ENCODE measurements around the gene MRFAP1L1. TPM values are rescaled to one million over a fixed set of nuclear protein-coding genes. Genes with fewer than 3 reads are reported as not detected.

MRFAP1L1 gene
- total and polyA plus RNA-seq, 4 donors = 46.1 to 75.1 (median 56.3) TPM

GRCh38 chr4:6733358-6734164 lies 23.9 kb upstream of the MRFAP1L1 start:
- WGBS, 2 donors = 83 to 91% methylated on average over 27 of the region's 27 CpGs
- Histone ChIP-seq H3K4me1 (ENCODE audit: control insufficient read depth in 5 of 5, insufficient read depth in 5 of 5, low read length in 5 of 5) (peaks cover 0 to 7% (median 4%) of the 10 kb centered on the region in 5 donors), H3K9ac (ENCODE audit: insufficient read depth in 1 of 2, low read length in 2 of 2) (no peak overlapping the region), H3K27me3 (ENCODE audit: control insufficient read depth in 3 of 3, insufficient read depth in 3 of 3, low read length in 2 of 3) (peaks cover 0 to 7% (median 0%) of the 10 kb centered on the region in 3 donors), H3K36me3 (ENCODE audit: control insufficient read depth in 4 of 4, insufficient read depth in 4 of 4, low read length in 4 of 4) (no peaks in the 10 kb centered on the region), H3K4me3 (no peak overlapping the region), H3K27ac (ENCODE audit: low read depth in 1 of 2, low read length in 1 of 2) (peak overlapping the region in 1 of 2 donors; percentile 46), H3K9me3 (ENCODE audit: control insufficient read depth in 4 of 4, insufficient read depth in 3 of 4, low read length in 3 of 4) (no peaks in the 10 kb centered on the region)
- no peak for ATAC-seq (ENCODE audit: insufficient read depth, low FRiP score)
- DNase-seq = no peak
- TF ChIP-seq, protein P1, sequence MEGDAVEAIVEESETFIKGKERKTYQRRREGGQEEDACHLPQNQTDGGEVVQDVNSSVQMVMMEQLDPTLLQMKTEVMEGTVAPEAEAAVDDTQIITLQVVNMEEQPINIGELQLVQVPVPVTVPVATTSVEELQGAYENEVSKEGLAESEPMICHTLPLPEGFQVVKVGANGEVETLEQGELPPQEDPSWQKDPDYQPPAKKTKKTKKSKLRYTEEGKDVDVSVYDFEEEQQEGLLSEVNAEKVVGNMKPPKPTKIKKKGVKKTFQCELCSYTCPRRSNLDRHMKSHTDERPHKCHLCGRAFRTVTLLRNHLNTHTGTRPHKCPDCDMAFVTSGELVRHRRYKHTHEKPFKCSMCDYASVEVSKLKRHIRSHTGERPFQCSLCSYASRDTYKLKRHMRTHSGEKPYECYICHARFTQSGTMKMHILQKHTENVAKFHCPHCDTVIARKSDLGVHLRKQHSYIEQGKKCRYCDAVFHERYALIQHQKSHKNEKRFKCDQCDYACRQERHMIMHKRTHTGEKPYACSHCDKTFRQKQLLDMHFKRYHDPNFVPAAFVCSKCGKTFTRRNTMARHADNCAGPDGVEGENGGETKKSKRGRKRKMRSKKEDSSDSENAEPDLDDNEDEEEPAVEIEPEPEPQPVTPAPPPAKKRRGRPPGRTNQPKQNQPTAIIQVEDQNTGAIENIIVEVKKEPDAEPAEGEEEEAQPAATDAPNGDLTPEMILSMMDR (IDR thresholded peaks at IDR 0.05; ENCODE audit: control extremely low read depth, extremely low read depth) = no peak

- 71 to 79% methylated on average over 21 of the region's 21 CpGs for WGBS, 2 donors
Measured at GRCh38 chr4:6732441-6733357, 23.0 kb upstream of the MRFAP1L1 start.

DNA sequence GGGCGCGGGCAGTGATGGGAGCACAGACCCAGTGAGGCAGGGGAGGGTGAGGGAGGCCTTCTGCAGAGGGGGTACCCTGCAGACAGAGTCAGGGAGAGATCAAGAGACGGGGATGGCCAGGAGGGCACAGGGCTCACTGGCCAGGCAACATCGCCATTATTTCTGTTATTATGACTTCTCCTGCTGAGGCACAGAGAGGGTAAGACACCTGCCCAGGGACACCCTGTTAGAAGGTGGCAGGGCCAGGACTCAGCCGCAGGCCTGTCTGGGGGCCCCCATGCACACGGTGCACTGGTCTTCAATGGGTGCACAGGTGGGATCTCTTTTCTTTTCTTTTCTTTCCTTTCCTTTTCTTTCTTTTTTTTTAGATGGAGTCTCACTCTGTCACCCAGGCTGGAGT lies 22.1 kb upstream of the MRFAP1L1 start:
- no peak for DNase-seq
- no peaks in the 10 kb centered on the region for H3K9me3 ChIP-seq (ENCODE audit: control insufficient read depth in 4 of 4, insufficient read depth in 3 of 4, low read length in 3 of 4)
- TF ChIP-seq, protein P1 (IDR thresholded peaks at IDR 0.05; ENCODE audit: control extremely low read depth, extremely low read depth) = no peak
- ATAC-seq (ENCODE audit: insufficient read depth, low FRiP score) = no peak
- no peak overlapping the region for H3K27ac ChIP-seq (ENCODE audit: low read depth in 1 of 2, low read length in 1 of 2)
- H3K36me3 ChIP-seq (ENCODE audit: control insufficient read depth in 4 of 4, insufficient read depth in 4 of 4, low read length in 4 of 4) = no peaks in the 10 kb centered on the region
- no peak overlapping the region for H3K4me3 ChIP-seq
- H3K9ac ChIP-seq (ENCODE audit: insufficient read depth in 1 of 2, low read length in 2 of 2) = no peak overlapping the region
- peaks cover 0 to 7% (median 0%) of the 10 kb centered on the region in 3 donors for H3K27me3 ChIP-seq (ENCODE audit: control insufficient read depth in 3 of 3, insufficient read depth in 3 of 3, low read length in 2 of 3)
- WGBS, 2 donors = 90 to 97% methylated on average over 6 of the region's 6 CpGs
- H3K4me1 ChIP-seq (ENCODE audit: control insufficient read depth in 5 of 5, insufficient read depth in 5 of 5, low read length in 5 of 5) = peaks cover 0 to 14% (median 4%) of the 10 kb centered on the region in 5 donors

More at GRCh38 chr4:6732441-6733357, 23.0 kb upstream of the MRFAP1L1 start:
- TF ChIP-seq, protein P1 (IDR thresholded peaks at IDR 0.05; ENCODE audit: control extremely low read depth, extremely low read depth) = no peak
- DNase-seq = no peak
- H3K27ac ChIP-seq (ENCODE audit: low read depth in 1 of 2, low read length in 1 of 2) = peak overlapping the region in 1 of 2 donors; percentile 46
- H3K36me3 ChIP-seq (ENCODE audit: control insufficient read depth in 4 of 4, insufficient read depth in 4 of 4, low read length in 4 of 4) = no peaks in the 10 kb centered on the region
- H3K9me3 ChIP-seq (ENCODE audit: control insufficient read depth in 4 of 4, insufficient read depth in 3 of 4, low read length in 3 of 4) = no peaks in the 10 kb centered on the region
- peak; percentile 70 for ATAC-seq (ENCODE audit: insufficient read depth, low FRiP score)
- peaks cover 0 to 9% (median 4%) of the 10 kb centered on the region in 5 donors for H3K4me1 ChIP-seq (ENCODE audit: control insufficient read depth in 5 of 5, insufficient read depth in 5 of 5, low read length in 5 of 5)
- peaks cover 0 to 7% (median 0%) of the 10 kb centered on the region in 3 donors for H3K27me3 ChIP-seq (ENCODE audit: control insufficient read depth in 3 of 3, insufficient read depth in 3 of 3, low read length in 2 of 3)
- H3K9ac ChIP-seq (ENCODE audit: insufficient read depth in 1 of 2, low read length in 2 of 2) = no peak overlapping the region
- no peak overlapping the region for H3K4me3 ChIP-seq

All from lung (tissue), 12 donors.